ENCODE measurements around the gene CYP27B1. TPM values are rescaled to one million over a fixed set of nuclear protein-coding genes. Genes with fewer than 3 reads are reported as not detected.

CYP27B1 gene
- total and polyA plus RNA-seq, 2 experiments from 2014 or later = 1.1 to 2.7 TPM

DNA sequence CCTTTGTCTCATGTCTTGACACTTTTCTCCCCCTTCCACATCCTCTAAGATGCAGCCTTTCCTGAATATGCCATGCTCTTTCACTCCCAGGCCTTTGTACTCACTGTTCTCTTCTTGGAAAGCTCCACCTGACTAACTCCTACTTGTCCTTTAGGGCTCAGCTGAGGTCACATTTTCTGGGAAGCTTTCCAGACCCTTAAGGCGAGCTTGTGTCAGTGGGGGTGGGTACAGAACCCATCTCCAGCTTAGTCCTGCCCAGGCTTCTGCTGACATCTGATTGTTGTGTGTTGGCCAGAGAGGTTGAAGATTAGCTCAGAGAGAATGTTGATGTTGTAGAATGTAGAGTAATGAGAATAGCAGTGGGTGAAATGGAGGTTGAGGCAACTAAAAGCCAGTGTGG, 12.9 kb upstream of the CYP27B1 start:
- no peak overlapping the region for H3K4me3 ChIP-seq
- H3K9me2 ChIP-seq (ENCODE audit: insufficient read depth) = no peaks in the 10 kb centered on the region
- no peaks in the 10 kb centered on the region for H3K27me3 ChIP-seq (ENCODE audit: insufficient read depth)
- no peak overlapping the region for H3K4me2 ChIP-seq
- Mint-ChIP-seq H3K36me3 (ENCODE audit: low read depth) (peaks cover 11% of the 10 kb centered on the region; the same call in 1 of the 3 replicates), H3K4me1 (peaks cover 4% of the 10 kb centered on the region; the same call in 1 of the 3 replicates), H3K27ac (no peak overlapping the region), H3K27me3 (ENCODE audit: insufficient read depth, low read depth, poor library complexity) (peaks cover 2% of the 10 kb centered on the region), H3K9me3 (no peaks in the 10 kb centered on the region), H3K4me3 (no peak overlapping the region)
- no peak overlapping the region for H3K27ac ChIP-seq (ENCODE audit: low read depth)
- TF ChIP-seq, protein P1, sequence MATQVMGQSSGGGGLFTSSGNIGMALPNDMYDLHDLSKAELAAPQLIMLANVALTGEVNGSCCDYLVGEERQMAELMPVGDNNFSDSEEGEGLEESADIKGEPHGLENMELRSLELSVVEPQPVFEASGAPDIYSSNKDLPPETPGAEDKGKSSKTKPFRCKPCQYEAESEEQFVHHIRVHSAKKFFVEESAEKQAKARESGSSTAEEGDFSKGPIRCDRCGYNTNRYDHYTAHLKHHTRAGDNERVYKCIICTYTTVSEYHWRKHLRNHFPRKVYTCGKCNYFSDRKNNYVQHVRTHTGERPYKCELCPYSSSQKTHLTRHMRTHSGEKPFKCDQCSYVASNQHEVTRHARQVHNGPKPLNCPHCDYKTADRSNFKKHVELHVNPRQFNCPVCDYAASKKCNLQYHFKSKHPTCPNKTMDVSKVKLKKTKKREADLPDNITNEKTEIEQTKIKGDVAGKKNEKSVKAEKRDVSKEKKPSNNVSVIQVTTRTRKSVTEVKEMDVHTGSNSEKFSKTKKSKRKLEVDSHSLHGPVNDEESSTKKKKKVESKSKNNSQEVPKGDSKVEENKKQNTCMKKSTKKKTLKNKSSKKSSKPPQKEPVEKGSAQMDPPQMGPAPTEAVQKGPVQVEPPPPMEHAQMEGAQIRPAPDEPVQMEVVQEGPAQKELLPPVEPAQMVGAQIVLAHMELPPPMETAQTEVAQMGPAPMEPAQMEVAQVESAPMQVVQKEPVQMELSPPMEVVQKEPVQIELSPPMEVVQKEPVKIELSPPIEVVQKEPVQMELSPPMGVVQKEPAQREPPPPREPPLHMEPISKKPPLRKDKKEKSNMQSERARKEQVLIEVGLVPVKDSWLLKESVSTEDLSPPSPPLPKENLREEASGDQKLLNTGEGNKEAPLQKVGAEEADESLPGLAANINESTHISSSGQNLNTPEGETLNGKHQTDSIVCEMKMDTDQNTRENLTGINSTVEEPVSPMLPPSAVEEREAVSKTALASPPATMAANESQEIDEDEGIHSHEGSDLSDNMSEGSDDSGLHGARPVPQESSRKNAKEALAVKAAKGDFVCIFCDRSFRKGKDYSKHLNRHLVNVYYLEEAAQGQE (IDR thresholded peaks at IDR 0.05; ENCODE audit: unreplicated experiment) = no peak
- TF ChIP-seq CTCF (conservative IDR thresholded peaks at IDR 0.05; ENCODE audit: low read depth in 2 of 2) (no peak), EZH2 (IDR thresholded peaks at IDR 0.05; ENCODE audit: low read depth, unreplicated experiment) (no peak), EZH2phosphoT487 (IDR thresholded peaks at IDR 0.05; ENCODE audit: unreplicated experiment) (no peak), STAT1 (IDR thresholded peaks at IDR 0.05; ENCODE audit: unreplicated experiment) (no peak), JUNB (IDR thresholded peaks at IDR 0.05; ENCODE audit: unreplicated experiment) (no peak), CREB1 (CRISPR knock-in tag; IDR thresholded peaks at IDR 0.05; ENCODE audit: low read depth) (no peak)
- TF ChIP-seq, protein P2, sequence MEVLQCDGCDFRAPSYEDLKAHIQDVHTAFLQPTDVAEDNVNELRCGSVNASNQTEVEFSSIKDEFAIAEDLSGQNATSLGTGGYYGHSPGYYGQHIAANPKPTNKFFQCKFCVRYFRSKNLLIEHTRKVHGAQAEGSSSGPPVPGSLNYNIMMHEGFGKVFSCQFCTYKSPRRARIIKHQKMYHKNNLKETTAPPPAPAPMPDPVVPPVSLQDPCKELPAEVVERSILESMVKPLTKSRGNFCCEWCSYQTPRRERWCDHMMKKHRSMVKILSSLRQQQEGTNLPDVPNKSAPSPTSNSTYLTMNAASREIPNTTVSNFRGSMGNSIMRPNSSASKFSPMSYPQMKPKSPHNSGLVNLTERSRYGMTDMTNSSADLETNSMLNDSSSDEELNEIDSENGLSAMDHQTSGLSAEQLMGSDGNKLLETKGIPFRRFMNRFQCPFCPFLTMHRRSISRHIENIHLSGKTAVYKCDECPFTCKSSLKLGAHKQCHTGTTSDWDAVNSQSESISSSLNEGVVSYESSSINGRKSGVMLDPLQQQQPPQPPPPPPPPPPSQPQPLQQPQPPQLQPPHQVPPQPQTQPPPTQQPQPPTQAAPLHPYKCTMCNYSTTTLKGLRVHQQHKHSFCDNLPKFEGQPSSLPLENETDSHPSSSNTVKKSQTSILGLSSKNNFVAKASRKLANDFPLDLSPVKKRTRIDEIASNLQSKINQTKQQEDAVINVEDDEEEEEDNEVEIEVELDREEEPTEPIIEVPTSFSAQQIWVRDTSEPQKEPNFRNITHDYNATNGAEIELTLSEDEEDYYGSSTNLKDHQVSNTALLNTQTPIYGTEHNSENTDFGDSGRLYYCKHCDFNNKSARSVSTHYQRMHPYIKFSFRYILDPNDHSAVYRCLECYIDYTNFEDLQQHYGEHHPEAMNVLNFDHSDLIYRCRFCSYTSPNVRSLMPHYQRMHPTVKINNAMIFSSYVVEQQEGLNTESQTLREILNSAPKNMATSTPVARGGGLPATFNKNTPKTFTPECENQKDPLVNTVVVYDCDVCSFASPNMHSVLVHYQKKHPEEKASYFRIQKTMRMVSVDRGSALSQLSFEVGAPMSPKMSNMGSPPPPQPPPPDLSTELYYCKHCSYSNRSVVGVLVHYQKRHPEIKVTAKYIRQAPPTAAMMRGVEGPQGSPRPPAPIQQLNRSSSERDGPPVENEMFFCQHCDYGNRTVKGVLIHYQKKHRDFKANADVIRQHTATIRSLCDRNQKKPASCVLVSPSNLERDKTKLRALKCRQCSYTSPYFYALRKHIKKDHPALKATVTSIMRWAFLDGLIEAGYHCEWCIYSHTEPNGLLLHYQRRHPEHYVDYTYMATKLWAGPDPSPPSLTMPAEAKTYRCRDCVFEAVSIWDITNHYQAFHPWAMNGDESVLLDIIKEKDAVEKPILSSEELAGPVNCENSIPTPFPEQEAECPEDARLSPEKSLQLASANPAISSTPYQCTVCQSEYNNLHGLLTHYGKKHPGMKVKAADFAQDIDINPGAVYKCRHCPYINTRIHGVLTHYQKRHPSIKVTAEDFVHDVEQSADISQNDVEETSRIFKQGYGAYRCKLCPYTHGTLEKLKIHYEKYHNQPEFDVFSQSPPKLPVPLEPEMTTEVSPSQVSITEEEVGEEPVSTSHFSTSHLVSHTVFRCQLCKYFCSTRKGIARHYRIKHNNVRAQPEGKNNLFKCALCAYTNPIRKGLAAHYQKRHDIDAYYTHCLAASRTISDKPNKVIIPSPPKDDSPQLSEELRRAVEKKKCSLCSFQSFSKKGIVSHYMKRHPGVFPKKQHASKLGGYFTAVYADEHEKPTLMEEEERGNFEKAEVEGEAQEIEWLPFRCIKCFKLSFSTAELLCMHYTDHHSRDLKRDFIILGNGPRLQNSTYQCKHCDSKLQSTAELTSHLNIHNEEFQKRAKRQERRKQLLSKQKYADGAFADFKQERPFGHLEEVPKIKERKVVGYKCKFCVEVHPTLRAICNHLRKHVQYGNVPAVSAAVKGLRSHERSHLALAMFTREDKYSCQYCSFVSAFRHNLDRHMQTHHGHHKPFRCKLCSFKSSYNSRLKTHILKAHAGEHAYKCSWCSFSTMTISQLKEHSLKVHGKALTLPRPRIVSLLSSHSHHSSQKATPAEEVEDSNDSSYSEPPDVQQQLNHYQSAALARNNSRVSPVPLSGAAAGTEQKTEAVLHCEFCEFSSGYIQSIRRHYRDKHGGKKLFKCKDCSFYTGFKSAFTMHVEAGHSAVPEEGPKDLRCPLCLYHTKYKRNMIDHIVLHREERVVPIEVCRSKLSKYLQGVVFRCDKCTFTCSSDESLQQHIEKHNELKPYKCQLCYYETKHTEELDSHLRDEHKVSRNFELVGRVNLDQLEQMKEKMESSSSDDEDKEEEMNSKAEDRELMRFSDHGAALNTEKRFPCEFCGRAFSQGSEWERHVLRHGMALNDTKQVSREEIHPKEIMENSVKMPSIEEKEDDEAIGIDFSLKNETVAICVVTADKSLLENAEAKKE (CRISPR knock-in tag; IDR thresholded peaks at IDR 0.05) = no peak
- H3K4me1 ChIP-seq (ENCODE audit: insufficient read depth) = peaks cover 5% of the 10 kb centered on the region; the same call in 1 of the 2 replicates
- H4K20me1 ChIP-seq (replicated peaks; ENCODE audit: insufficient read depth) = no peaks in the 10 kb centered on the region
- DNase-seq (ENCODE audit: low spot score) (no peak), ATAC-seq (no peak)
- H2AFZ ChIP-seq = no peak overlapping the region
- H3K79me2 ChIP-seq (replicated peaks; ENCODE audit: insufficient read depth) = peaks cover 18% of the 10 kb centered on the region
- H3F3A ChIP-seq (replicated peaks; ENCODE audit: low read depth) = no peaks in the 10 kb centered on the region
- no peaks in the 10 kb centered on the region for H3K36me3 ChIP-seq (ENCODE audit: insufficient read depth)
